D721Med (cell line): ENCODE data around the gene LINC00305.
A peak's percentile ranks its signal among the peaks of the same experiment; 100 is the strongest.

ENCODE experiments used
- DNase-seq: peaks from one replicate; pipeline ENCODE4 v3.0.0; 2011; ENCODE audit warnings: low spot score; ENCODE audit not compliant: insufficient read length
- FAIRE-seq: peaks from 2 replicates; lab custom pipeline; 2011; peaks lifted over from hg19 to GRCh38; lab: Jason Lieb, UNC
- CTCF ChIP-seq: IDR thresholded peaks from 2 replicates; pipeline ENCODE4 v1.5.1; 2012; ENCODE audit warnings: mild to moderate bottlenecking, control low read depth; ENCODE audit not compliant: insufficient read depth; ENCODE audit errors: missing control alignments

The LINC00305 gene

GRCh38 chr18:64178860-64179259 lies 30.0 kb upstream of the LINC00305 start:
- FAIRE-seq (no peak), DNase-seq (no peak)
- TF ChIP-seq CTCF = no peak

- DNase-seq (no peak), FAIRE-seq (no peak)
Measured at GRCh38 chr18:64175432-64175831, 26.5 kb upstream of the LINC00305 start.

GRCh38 chr18:64171576-64171975 lies 22.7 kb upstream of the LINC00305 start:
- FAIRE-seq (no peak), DNase-seq (no peak)
- no peak for TF ChIP-seq CTCF

More at GRCh38 chr18:64175432-64175831, 26.5 kb upstream of the LINC00305 start:
- TF ChIP-seq CTCF = no peak

GRCh38 chr18:64167408-64167925 lies 18.6 kb upstream of the LINC00305 start:
- FAIRE-seq (no peak), DNase-seq (no peak)
- no peak for TF ChIP-seq CTCF

- DNase-seq = no peak
- peak; percentile 100 for FAIRE-seq
- TF ChIP-seq CTCF = no peak
Measured at GRCh38 chr18:64165906-64166305, 17.0 kb upstream of the LINC00305 start.

- no peak for DNase-seq
- FAIRE-seq = peak; percentile 98
- no peak for TF ChIP-seq CTCF
Measured at GRCh38 chr18:64164883-64165282, 16.0 kb upstream of the LINC00305 start.

GRCh38 chr18:64149916-64150438 lies 1.1 kb upstream of the LINC00305 start:
- DNase-seq = no peak
- no peak for TF ChIP-seq CTCF
- FAIRE-seq = no peak
